Fibroblast of pulmonary artery (primary cell): ENCODE results near the gene HDAC4.

Source experiments
- DNase-seq: peaks from one replicate; pipeline ENCODE4 v3.0.0-alpha.2; 2010; ENCODE audit warnings: low read depth
- H3K4me3 ChIP-seq: replicated peaks from 2 replicates; pipeline ENCODE4 v1.5.1; 2011; ENCODE audit warnings: low read depth, mild to moderate bottlenecking, control low read depth, low read length, moderate library complexity
- TF ChIP-seq, protein P1 (sequence below): IDR thresholded peaks from 2 replicates; pipeline ENCODE4 v1.5.1; 2011; ENCODE audit warnings: mild to moderate bottlenecking, control low read depth, low read length, inconsistent platforms; ENCODE audit errors: missing control alignments

HDAC4 gene

DNA sequence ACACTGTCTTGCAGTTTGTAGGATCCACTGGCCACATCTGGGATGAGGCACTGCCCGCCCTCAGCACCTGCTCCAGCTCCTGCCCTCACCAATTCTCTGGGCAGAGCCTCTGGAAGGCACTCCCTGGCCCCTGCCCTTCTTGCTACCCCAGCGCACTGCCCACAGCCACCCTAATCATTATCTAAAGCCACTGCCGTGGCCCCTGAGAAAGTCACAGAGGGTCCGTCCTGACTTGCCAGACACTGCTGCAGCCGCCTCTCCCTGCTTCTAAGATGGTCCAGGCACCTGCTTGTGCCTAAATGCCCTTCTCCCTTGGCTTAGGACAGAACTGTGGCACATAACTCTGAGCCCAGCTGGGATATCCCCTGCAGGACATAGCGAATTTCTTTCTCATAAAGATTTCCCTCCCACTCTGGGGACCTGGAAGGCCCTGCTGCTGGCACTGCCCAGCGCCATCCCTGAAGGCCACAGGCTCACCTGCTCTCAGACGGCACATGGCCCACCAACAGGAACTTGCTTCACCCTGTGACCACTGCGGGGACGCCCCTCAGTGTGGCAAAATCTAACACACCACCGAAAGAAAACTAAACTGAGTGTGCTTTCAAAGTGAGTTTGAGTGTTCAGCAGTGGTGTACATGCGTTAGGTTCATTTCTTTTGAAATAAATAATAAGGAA lies 244.9 kb downstream of the HDAC4 start:
- no peak for DNase-seq
- TF ChIP-seq, protein P1, sequence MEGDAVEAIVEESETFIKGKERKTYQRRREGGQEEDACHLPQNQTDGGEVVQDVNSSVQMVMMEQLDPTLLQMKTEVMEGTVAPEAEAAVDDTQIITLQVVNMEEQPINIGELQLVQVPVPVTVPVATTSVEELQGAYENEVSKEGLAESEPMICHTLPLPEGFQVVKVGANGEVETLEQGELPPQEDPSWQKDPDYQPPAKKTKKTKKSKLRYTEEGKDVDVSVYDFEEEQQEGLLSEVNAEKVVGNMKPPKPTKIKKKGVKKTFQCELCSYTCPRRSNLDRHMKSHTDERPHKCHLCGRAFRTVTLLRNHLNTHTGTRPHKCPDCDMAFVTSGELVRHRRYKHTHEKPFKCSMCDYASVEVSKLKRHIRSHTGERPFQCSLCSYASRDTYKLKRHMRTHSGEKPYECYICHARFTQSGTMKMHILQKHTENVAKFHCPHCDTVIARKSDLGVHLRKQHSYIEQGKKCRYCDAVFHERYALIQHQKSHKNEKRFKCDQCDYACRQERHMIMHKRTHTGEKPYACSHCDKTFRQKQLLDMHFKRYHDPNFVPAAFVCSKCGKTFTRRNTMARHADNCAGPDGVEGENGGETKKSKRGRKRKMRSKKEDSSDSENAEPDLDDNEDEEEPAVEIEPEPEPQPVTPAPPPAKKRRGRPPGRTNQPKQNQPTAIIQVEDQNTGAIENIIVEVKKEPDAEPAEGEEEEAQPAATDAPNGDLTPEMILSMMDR, result no peak
- H3K4me3 ChIP-seq, result no peak overlapping the region

- TF ChIP-seq, protein P1, result no peak
- DNase-seq, result no peak
Measured at GRCh38 chr2:239154971-239155805, 245.6 kb downstream of the HDAC4 start.

GRCh38 chr2:239153806-239154591 lies 246.8 kb downstream of the HDAC4 start:
- TF ChIP-seq, protein P1, result no peak
- H3K4me3 ChIP-seq, result no peak overlapping the region

More at GRCh38 chr2:239154971-239155805, 245.6 kb downstream of the HDAC4 start:
- H3K4me3 ChIP-seq, result no peak overlapping the region

GRCh38 chr2:239152916-239153305 lies 247.9 kb downstream of the HDAC4 start:
- TF ChIP-seq, protein P1, result no peak
- H3K4me3 ChIP-seq, result no peak overlapping the region
- no peak for DNase-seq

More at GRCh38 chr2:239153806-239154591, 246.8 kb downstream of the HDAC4 start:
- DNase-seq, result no peak

DNA sequence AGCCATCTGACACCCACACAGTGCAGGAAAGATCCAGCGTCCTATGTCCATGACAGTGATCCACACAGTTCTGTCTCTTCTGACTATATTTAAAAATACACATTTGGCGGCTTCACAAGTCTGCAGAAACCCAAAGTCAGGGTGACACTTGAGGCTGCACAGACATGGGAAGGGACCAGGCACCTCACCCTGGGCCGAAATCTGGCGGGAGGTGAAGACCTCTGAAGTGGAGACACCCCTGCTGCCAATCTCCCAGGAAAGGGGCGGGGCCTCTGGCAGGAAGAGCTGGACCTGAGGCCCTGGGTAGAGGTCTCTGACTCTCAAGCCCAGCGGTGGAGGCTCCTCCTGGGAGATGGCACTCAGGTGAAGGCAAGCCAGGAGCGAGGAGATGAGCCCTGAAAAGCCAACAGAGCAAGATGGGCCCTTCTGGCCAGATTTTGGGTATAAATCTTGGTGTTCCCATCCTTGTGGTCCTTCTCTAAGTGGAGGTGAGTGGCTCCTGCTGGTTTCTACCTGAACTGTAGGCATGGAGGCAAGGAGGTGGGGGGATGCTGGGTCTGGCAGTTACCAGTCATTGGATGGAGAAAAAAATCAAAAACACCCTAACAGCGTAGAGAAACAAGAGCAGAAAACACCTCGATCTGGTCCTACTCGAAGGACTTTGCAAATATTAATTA lies 248.4 kb downstream of the HDAC4 start:
- TF ChIP-seq, protein P1, result no peak
- H3K4me3 ChIP-seq, result no peak overlapping the region
- DNase-seq, result no peak
